H1 (cell line): ENCODE data around the gene UFD1. TPM values are rescaled to one million over a fixed set of nuclear protein-coding genes. Genes with fewer than 3 reads are reported as not detected.

ENCODE experiments used
- BRCA1 ChIP-seq: IDR thresholded peaks from 2 replicates; pipeline ENCODE4 v1.6.1; 2012; ENCODE audit warnings: low read depth, low read length, improper control_type of control experiment
- CBX5 ChIP-seq: fragments of 300-800, 300-1000 bp; sonication (generic); IDR thresholded peaks from 2 replicates; pipeline ENCODE4 v1.7.1; 2016; ENCODE audit warnings: antibody characterized with exemption, low read length, low read depth
- CREB1 ChIP-seq: IDR thresholded peaks from 2 replicates; pipeline ENCODE4 v1.6.1; 2012; ENCODE audit warnings: inconsistent platforms
- E2F6 ChIP-seq: IDR thresholded peaks from 2 replicates; pipeline ENCODE4 v1.6.1; 2012; ENCODE audit warnings: inconsistent platforms
- HDAC2 ChIP-seq, 2 experiments: fragments of 300-600 bp in 1 of 2; sonication (generic) in 1 of 2; IDR thresholded peaks; 2 replicates each; pipeline ENCODE4 v1.6.1; 2011 to 2012; ENCODE audit warnings: low read depth in 2 of 2, low read length in 2 of 2, mild to moderate bottlenecking in 2 of 2, moderate library complexity in 2 of 2, borderline replicate concordance in 1 of 2, inconsistent platforms in 1 of 2
- JUN ChIP-seq: IDR thresholded peaks from 2 replicates; pipeline ENCODE4 v1.6.1; 2011; ENCODE audit warnings: low read depth, mild to moderate bottlenecking, improper control_type of control experiment, low read length
- KDM5A ChIP-seq: fragments of 200-600 bp; IDR thresholded peaks from 2 replicates; pipeline ENCODE4 v1.7.1; 2012; ENCODE audit warnings: mild to moderate bottlenecking, low read length, inconsistent platforms, mixed read lengths
- MAFK ChIP-seq: IDR thresholded peaks from 2 replicates; pipeline ENCODE4 v1.6.1; 2012; ENCODE audit warnings: low read depth, mild to moderate bottlenecking, improper control_type of control experiment, low read length
- RAD21 ChIP-seq, 2 experiments: IDR thresholded peaks in 1 of 2; conservative IDR thresholded peaks in 1 of 2; 2 replicates each; pipeline ENCODE4 v1.6.1; 2011; ENCODE audit warnings: low read depth in 2 of 2, low read length in 2 of 2, improper control_type of control experiment in 1 of 2, inconsistent platforms in 1 of 2, mild to moderate bottlenecking in 1 of 2, moderate library complexity in 1 of 2
- RBBP5 ChIP-seq: IDR thresholded peaks from 2 replicates; pipeline ENCODE4 v1.7.1; 2012; ENCODE audit warnings: low read depth, mild to moderate bottlenecking, inconsistent platforms, low read length, moderate library complexity, borderline replicate concordance
- SIN3A ChIP-seq, 2 experiments: IDR thresholded peaks in 1 of 2; conservative IDR thresholded peaks in 1 of 2; 2 replicates each; pipeline ENCODE4 v1.6.1; 2011 to 2012; ENCODE audit warnings: low read length in 2 of 2, improper control_type of control experiment in 1 of 2, low read depth in 1 of 2, mild to moderate bottlenecking in 1 of 2
- SIRT6 ChIP-seq: IDR thresholded peaks from one replicate; pipeline ENCODE4 v1.7.1; 2012; ENCODE audit warnings: low read length, inconsistent platforms
- polyA plus RNA-seq, 7 experiments: library from polyadenylated mRNA; depleted of rRNA in 3 of 7; stranded (reverse) in 5 of 7; unstranded in 2 of 7; fragments of >200 nt in 5 of 7; fragments of 200-250 nt in 2 of 7; gene quantifications; 1 replicate in 5 of 7; 2 replicates in 1 of 7; 4 replicates in 1 of 7; pipeline versions ENCODE4 v1.2.1 to v1.2.3, GENCODE V29; 2011 to 2013; ENCODE audit warnings: missing spikeins in 2 of 7, mixed read lengths in 2 of 7
- total RNA-seq: library from RNA; stranded (reverse); fragmentation: NEBNext Ultra II Directional; extraction: Animal tissue kit (Norgen Biotek cat#: 25700); gene quantifications from 2 replicates; pipeline ENCODE4 v1.2.1, GENCODE V29; 2021

UFD1 gene
- total and polyA plus RNA-seq, 2 of the 8 experiments (the other 6 are each of a cell fraction or from before 2014, with no cell fraction given), result 74.6 to 116 TPM

- TF ChIP-seq RBBP5 (peak; percentile 64; the same call in 1 of the 2 replicates), JUN (no peak), SIRT6 (no peak), MAFK (no peak), KDM5A (peak; percentile 56), E2F6 (peak; percentile 97), BRCA1 (no peak), HDAC2 (IDR thresholded peaks at IDR 0.05; ENCODE audit: borderline replicate concordance in 1 of 2, low read depth in 2 of 2, low read length in 2 of 2) (peak in 1 of 2 experiments; percentile 93; a peak in 1 of 4 replicates), CREB1 (peak; percentile 85), SIN3A (conservative IDR thresholded peaks at IDR 0.05 in 1 of 2, IDR thresholded peaks at IDR 0.05 in 1 of 2; ENCODE audit: low read depth in 1 of 2, low read length in 2 of 2) (peak; percentile 28 to 47; a peak in 3 of 4 replicates), RAD21 (IDR thresholded peaks at IDR 0.05 in 1 of 2, conservative IDR thresholded peaks at IDR 0.05 in 1 of 2; ENCODE audit: low read depth in 2 of 2, low read length in 2 of 2) (no peak), CBX5 (no peak)
These were observed 571 bp upstream of the UFD1 start, which contains the start of gene CDC45 (continued) for GRCh38 chr22:19479355-19480172.
